Activated B cell treated with CpG ODN at 0.5 μM for 24 hours (primary cell): ENCODE results near the gene ZC3H12A. TPM values are rescaled to one million over a fixed set of nuclear protein-coding genes. Genes with fewer than 3 reads are reported as not detected.
"Not testable (repeated sequence)": the region's sequence is repeated elsewhere in the genome, so short reads cannot be mapped to it uniquely, and the experiment has no call there.

Source experiments
- ATAC-seq: fragments of 200-7000 bp; cut with Tn5 transposase; one replicate; pipeline ENCODE4 v1.10.0; 2021; ENCODE audit warnings: low read depth, mild to moderate bottlenecking, moderate library complexity
- CTCF ChIA-PET: fragments of 350-600 bp; sonication (Branson Sonifier 250); formaldehyde crosslinking; loops from one replicate; lab custom pipeline; 2021; ENCODE audit warnings: antibody characterized with exemption; lab: Charles Lee
- POLR2A ChIA-PET: fragments of 350-600 bp; sonication (Branson Sonifier 250); formaldehyde crosslinking; loops from one replicate; lab custom pipeline; 2021; ENCODE audit warnings: antibody characterized with exemption; lab: Charles Lee
- DNase-seq: peaks from one replicate; pipeline ENCODE4 v3.0.0; 2022
- H3K27ac Mint-ChIP-seq: one replicate; pipeline ENCODE4 v1.8.0; 2020; ENCODE audit warnings: mixed read lengths
- H3K27me3 Mint-ChIP-seq: one replicate; pipeline ENCODE4 v1.8.0; 2021; ENCODE audit warnings: mixed read lengths
- H3K36me3 Mint-ChIP-seq: one replicate; pipeline ENCODE4 v1.8.0; 2021; ENCODE audit warnings: low read depth, mixed read lengths
- H3K4me1 Mint-ChIP-seq: one replicate; pipeline ENCODE4 v1.8.0; 2021; ENCODE audit warnings: mixed read lengths
- H3K4me3 Mint-ChIP-seq: one replicate; pipeline ENCODE4 v1.8.0; 2020; ENCODE audit warnings: mild to moderate bottlenecking, mixed read lengths
- H3K9me3 Mint-ChIP-seq: one replicate; pipeline ENCODE4 v1.8.0; 2020; ENCODE audit warnings: mixed read lengths
- CTCF ChIP-seq: fragments of 200-600 bp; IDR thresholded peaks from one replicate; pipeline ENCODE4 v1.8.0; 2022; ENCODE audit warnings: antibody characterized with exemption, mild to moderate bottlenecking
- intact Hi-C: fragments of 100-400 bp; cut with micrococcal nuclease; formaldehyde crosslinking; loops from one replicate; pipeline ENCODE4 v1.15.1; 2024
- total RNA-seq: library from RNA; stranded (reverse); gene quantifications from 2 replicates; pipeline ENCODE4 v1.2.3, GENCODE V29; 2022

ZC3H12A gene
- total RNA-seq, 1 donor from 2014 or later = 145 TPM

- ChIA-PET POLR2A (interaction anchor here (0.6 kb wide), 2 partner anchors 40 to 1582 kb away, joined by 4 read pairs; no protein-coding TSS in a partner anchor), CTCF (no interaction called here)
- peak overlapping the region; percentile 79 for H3K4me3 Mint-ChIP-seq
- H3K36me3 Mint-ChIP-seq = no peaks in the 10 kb centered on the region
- no peak for TF ChIP-seq CTCF
- intact Hi-C loops = no loop called here
- no peak for DNase-seq
- peak overlapping the region; percentile 74 for H3K27ac Mint-ChIP-seq
- no peak for ATAC-seq
- H3K27me3 Mint-ChIP-seq = no peaks in the 10 kb centered on the region
- H3K4me1 Mint-ChIP-seq = peaks cover 23% of the 10 kb centered on the region
- no peaks in the 10 kb centered on the region for H3K9me3 Mint-ChIP-seq
Observed at GRCh38 chr1:37519613-37520012, 45.2 kb downstream of the ZC3H12A start.

GRCh38 chr1:37529888-37530287, 55.5 kb downstream of the ZC3H12A start:
- H3K4me3 Mint-ChIP-seq, intact Hi-C loops, CTCF ChIA-PET, ATAC-seq, DNase-seq, H3K9me3 Mint-ChIP-seq, H3K27me3 Mint-ChIP-seq, POLR2A ChIA-PET, H3K27ac Mint-ChIP-seq, H3K4me1 Mint-ChIP-seq: not testable (repeated sequence)
- peaks cover 12% of the 10 kb centered on the region for H3K36me3 Mint-ChIP-seq

- H3K27ac Mint-ChIP-seq, H3K4me1 Mint-ChIP-seq, H3K4me3 Mint-ChIP-seq, CTCF ChIA-PET, H3K27me3 Mint-ChIP-seq, H3K9me3 Mint-ChIP-seq, intact Hi-C loops, DNase-seq, ATAC-seq: not testable (repeated sequence)
- H3K36me3 Mint-ChIP-seq = peaks cover 35% of the 10 kb centered on the region
- POLR2A ChIA-PET = interaction anchor here (0.5 kb wide), 1 partner anchor 17 kb away, joined by 3 read pairs; no protein-coding TSS in a partner anchor
Observed at GRCh38 chr1:37532418-37533156, 58.2 kb downstream of the ZC3H12A start.

GRCh38 chr1:37533317-37534093, 59.1 kb downstream of the ZC3H12A start:
- no peak for ATAC-seq
- Mint-ChIP-seq H3K27me3 (no peaks in the 10 kb centered on the region), H3K9me3 (no peaks in the 10 kb centered on the region), H3K4me1 (peaks cover 1% of the 10 kb centered on the region), H3K36me3 (peaks cover 43% of the 10 kb centered on the region), H3K4me3 (no peak overlapping the region), H3K27ac (no peak overlapping the region)
- TF ChIP-seq CTCF = no peak
- DNase-seq = no peak
- ChIA-PET POLR2A (interaction anchor here (1.3 kb wide), 1 partner anchor 20 kb away, joined by 5 read pairs; no protein-coding TSS in a partner anchor), CTCF (no interaction called here)
- intact Hi-C loops = no loop called here

Other genes with a start within 250 kb of the ZC3H12A start
- 59.9 and 66.5 TPM in 2 replicates for gene MEAF6, start 40.2 kb downstream of the ZC3H12A start, total RNA-seq
- gene SNIP1, start 79.7 kb downstream of the ZC3H12A start, total RNA-seq = 34.7 and 35.7 TPM in 2 replicates
- not detected in 2 replicates for gene DNALI1, start 82.4 kb downstream of the ZC3H12A start, total RNA-seq
- gene GNL2, start 121.4 kb downstream of the ZC3H12A start, total RNA-seq = 68.0 and 71.4 TPM in 2 replicates
- not detected in 2 replicates for gene RSPO1, start 160.3 kb downstream of the ZC3H12A start, total RNA-seq
- gene CDCA8, start 217.9 kb downstream of the ZC3H12A start, total RNA-seq = 1.9 and 2.9 TPM in 2 replicates